ENCODE measurements around the gene EPO.

Gene EPO

DNA sequence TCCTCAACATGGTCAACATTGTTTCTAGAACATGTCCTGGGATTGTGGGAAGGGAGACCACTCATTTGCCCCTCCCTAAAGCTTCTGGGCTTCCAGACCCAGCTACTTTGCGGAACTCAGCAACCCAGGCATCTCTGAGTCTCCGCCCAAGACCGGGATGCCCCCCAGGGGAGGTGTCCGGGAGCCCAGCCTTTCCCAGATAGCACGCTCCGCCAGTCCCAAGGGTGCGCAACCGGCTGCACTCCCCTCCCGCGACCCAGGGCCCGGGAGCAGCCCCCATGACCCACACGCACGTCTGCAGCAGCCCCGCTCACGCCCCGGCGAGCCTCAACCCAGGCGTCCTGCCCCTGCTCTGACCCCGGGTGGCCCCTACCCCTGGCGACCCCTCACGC is at the start of gene EPO:
TSS of gene EPO (plus strand) at position 190 of the 392 bp plus-strand sequence. CDS start 513 bp downstream, outside the sequence.
- no peak within 1 kb of the TSS for H3K27ac Mint-ChIP-seq
- DNase-seq (ENCODE audit: low spot score in 2 of 2) (no peak), ATAC-seq (no peak)
- peaks cover 4% of the 10 kb centered on the region for H3K36me3 Mint-ChIP-seq
- no peaks in the 10 kb centered on the region for H3K4me1 Mint-ChIP-seq
- no peak within 1 kb of the TSS for H3K4me3 Mint-ChIP-seq
- no peaks in the 10 kb centered on the region for H3K9me3 Mint-ChIP-seq

DNA sequence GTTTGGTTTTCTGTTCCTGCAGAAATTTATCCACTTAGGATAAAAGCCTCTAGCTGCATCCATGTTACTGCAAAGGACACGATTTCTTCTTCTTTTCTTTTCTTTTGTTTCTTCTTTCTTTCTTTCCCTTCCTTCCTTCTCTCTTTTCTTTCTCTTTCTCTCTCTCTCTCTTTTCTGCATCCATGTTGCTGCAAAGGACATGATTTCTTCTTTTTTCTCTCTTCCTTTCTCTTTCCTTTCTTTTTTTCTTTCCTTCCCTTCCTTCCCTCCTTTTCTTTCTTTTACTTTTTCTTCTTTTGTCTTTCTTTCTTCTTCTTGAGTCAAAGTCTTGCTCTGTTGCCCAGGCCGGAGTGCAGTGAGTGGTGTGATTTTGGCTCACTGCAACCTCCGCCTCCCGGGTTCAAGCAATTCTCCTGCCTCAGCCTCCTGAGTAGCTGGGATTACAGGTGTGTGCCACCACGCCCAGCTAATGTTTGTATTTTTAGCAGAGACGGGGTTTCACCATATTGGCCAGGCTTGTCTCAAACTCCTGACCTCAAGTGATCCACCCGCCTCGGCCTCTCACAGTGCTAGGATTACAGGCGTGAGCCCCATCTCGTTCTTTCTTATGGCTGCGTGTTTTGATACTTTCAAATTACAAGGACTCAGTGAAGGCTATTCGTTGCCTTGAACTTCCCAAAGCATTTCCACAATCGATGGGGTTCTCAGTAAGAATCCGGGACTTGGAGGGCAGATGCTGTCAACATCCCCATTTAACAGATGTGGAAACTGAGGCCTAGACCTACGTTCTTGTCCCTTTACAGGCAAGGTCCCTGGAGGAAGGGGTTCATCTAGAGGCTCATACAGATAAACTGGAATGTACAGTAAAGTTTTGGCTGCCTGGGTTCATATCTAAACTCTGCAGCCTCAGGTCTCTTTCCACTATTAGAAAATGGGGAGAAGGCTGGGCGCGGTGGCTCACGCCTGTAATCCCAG is 48.6 kb upstream of the EPO start:
- no peaks in the 10 kb centered on the region for H3K9me3 Mint-ChIP-seq
- no peak for ATAC-seq
- no peak overlapping the region for H3K27ac Mint-ChIP-seq
- H3K4me3 Mint-ChIP-seq, result peak overlapping the region; percentile 98
- peaks cover 12% of the 10 kb centered on the region for H3K4me1 Mint-ChIP-seq
- no peak for DNase-seq (ENCODE audit: low spot score in 2 of 2)
- peaks cover 37% of the 10 kb centered on the region for H3K36me3 Mint-ChIP-seq

DNA sequence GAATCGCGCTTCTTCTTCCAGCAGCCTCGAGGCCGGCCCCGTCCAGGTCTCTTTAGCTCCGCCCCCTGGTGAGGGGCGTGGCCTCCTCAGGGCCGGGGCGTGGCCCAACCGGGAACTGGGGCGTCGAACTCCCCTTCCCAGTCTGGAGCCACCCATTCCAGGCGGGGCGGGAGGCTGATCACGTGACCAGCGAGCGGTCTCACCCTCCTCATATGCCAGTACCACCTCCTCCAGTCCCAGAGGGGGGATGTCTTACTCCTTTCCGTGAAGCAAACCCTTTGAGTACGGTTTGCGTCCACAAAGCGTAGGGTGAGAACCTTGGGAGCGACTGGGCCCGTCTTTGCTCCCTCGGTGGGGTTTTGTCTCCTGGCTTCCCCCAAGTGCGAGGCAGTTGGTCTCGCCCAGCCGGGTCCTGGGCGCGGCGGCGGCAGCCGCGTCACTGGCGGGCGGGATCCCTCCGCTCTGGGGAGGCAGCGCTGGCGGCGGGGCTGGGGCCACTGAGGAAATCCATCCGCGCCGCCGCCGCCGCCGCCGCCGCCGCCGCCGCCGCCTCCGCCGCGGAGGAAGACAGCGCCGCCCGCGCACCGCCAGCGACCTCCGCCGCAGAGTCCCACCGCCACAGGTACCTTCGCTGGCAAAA is 46.8 kb upstream of the EPO start, which contains the start of gene GNB2:
TSS of gene GNB2 (plus strand) at position 439 of the 640 bp plus-strand sequence. CDS start 2,526 bp downstream, outside the sequence.
- peak within 1 kb of the TSS; percentile 98 for H3K4me3 Mint-ChIP-seq
- no peaks in the 10 kb centered on the region for H3K9me3 Mint-ChIP-seq
- ATAC-seq (peak; percentile 82), DNase-seq (ENCODE audit: low spot score in 2 of 2) (peak; percentile 100)
- peak within 1 kb of the TSS; percentile 98 for H3K27ac Mint-ChIP-seq
- peaks cover 23% of the 10 kb centered on the region for H3K4me1 Mint-ChIP-seq
- H3K36me3 Mint-ChIP-seq, result peaks cover 55% of the 10 kb centered on the region

DNA sequence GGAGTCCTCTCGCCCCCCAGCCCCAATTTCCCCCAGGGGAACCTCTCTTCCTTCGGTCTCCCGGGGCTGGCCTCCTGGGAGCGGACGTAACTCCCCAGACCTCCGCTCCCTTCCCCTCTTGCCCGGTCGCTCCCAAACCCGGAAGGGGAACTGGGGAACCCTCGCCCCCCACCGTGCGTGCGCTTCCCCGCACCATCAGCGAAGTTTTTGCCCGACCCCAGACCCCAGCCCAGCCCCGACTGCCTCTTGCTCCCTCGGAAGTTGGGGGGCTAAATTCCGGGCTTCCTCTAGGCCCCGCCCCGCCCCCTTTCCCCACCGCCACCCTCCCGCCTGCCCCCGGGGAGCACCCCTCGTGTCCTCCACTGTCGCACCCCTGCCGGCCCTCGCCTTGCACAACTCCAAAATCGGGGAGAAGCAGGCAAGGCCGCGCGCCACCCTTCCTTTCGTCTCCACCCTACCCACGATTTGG is 46.3 kb upstream of the EPO start:
- Mint-ChIP-seq H3K27ac (peak overlapping the region; percentile 98), H3K9me3 (no peaks in the 10 kb centered on the region), H3K36me3 (peaks cover 60% of the 10 kb centered on the region), H3K4me3 (peak overlapping the region; percentile 98), H3K4me1 (peaks cover 25% of the 10 kb centered on the region)
- peak in 1 of 2 donors; percentile 81 for DNase-seq (ENCODE audit: low spot score in 2 of 2)
- no peak for ATAC-seq

DNA sequence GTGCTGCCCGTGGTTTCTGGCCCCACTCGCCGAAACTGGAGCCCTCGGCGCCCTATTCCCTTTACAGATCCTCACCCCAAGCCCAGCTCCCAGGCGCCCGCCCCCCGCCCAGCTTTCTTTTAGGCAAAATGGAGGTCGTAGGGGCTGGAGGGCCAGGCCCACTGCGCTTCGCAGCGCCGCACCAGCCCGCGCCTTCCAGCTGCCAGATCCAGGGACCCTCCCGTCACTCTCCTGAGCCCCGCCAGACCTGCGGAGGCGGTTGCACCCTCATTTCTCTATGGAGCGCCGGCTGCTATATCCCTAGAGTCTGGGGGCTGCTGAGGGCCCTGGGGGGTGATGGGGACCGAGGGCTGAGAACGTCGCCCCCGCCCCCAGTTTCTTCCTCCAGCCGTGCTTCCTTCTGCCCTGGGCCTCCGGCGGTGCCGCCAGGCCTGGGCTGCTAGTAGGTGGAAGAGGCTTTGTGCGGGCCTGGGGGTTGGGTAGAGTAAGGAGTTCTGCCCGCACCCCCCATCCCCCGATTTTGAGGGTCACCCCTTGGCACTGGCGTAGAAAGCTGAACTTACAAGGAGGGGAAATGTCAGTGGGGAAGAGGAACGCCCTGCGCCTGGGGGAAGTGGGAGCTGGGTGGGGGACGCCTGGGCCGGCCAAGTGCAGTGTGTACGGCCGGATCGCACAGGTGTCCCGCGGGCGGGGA is 45.7 kb upstream of the EPO start:
- ATAC-seq (no peak), DNase-seq (ENCODE audit: low spot score in 2 of 2) (peak in 1 of 2 donors; percentile 71)
- no peaks in the 10 kb centered on the region for H3K9me3 Mint-ChIP-seq
- peak overlapping the region; percentile 98 for H3K27ac Mint-ChIP-seq
- H3K4me1 Mint-ChIP-seq, result peaks cover 31% of the 10 kb centered on the region
- H3K4me3 Mint-ChIP-seq, result peak overlapping the region; percentile 98
- peaks cover 66% of the 10 kb centered on the region for H3K36me3 Mint-ChIP-seq

DNA sequence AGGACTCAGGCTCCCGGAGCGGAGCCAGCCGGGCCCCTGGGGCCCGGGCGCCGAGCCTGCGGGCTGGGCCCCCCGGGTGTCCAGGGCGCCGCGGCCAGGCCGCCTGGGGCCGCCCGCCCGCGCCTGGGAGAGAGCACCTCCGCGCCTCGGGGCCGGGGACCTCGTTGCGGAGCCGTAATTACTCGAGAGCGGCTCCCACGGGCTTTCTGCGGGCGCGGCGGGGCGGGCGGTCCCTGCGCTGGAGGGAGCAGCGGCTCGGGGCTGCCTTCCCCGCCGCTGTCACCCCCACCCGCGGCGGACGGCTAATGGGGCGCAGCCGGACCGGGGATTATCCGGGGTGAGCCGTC is 45.2 kb upstream of the EPO start:
- peak overlapping the region; percentile 98 for H3K27ac Mint-ChIP-seq
- H3K4me3 Mint-ChIP-seq, result peak overlapping the region; percentile 98
- H3K36me3 Mint-ChIP-seq, result peaks cover 71% of the 10 kb centered on the region
- peaks cover 36% of the 10 kb centered on the region for H3K4me1 Mint-ChIP-seq
- H3K9me3 Mint-ChIP-seq, result no peaks in the 10 kb centered on the region
- ATAC-seq (no peak), DNase-seq (ENCODE audit: low spot score in 2 of 2) (no peak)

DNA sequence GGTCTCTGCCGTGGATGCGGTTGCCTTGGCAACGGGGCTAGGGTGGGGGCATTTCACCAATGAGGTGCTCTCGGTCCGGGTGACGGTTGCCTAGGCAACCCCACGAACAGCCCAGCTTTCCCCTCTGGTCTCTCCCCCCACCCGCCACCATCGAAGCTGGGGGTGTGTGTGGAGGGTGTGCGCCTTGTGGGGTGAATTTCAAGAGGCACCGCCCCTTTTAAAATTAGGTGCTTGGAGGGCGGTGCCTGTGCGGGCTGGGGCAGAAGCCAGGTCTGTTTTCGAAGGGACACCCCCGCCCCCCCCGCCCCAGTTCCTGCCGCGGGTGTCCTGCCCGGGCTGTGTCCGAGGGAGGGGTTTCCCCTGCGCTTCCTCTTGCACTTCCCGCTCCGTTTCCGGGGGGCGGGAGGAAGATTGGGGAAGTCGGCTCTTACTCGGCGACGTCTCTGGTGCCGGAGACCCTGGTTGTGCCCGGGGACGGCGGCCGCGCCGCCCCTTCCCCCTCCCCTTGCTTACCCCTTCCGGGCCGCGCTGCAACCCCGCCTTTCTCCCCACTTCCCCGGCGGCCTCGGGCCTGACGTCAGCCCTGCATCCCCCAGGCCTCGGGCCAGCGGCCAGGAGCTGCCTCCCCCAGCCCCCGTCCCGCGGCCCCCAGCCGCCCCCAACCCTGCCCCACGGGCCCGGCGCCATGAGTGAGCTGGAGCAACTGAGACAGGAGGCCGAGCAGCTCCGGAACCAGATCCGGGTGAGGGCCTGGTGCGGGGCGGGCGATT is 44.5 kb upstream of the EPO start:
- H3K27ac Mint-ChIP-seq, result peak overlapping the region; percentile 75
- DNase-seq (ENCODE audit: low spot score in 2 of 2), result peak; percentile 56 to 89
- ATAC-seq, result peak; percentile 59
- H3K4me3 Mint-ChIP-seq, result peak overlapping the region; percentile 98
- no peaks in the 10 kb centered on the region for H3K9me3 Mint-ChIP-seq
- peaks cover 41% of the 10 kb centered on the region for H3K4me1 Mint-ChIP-seq
- H3K36me3 Mint-ChIP-seq, result peaks cover 78% of the 10 kb centered on the region

DNA sequence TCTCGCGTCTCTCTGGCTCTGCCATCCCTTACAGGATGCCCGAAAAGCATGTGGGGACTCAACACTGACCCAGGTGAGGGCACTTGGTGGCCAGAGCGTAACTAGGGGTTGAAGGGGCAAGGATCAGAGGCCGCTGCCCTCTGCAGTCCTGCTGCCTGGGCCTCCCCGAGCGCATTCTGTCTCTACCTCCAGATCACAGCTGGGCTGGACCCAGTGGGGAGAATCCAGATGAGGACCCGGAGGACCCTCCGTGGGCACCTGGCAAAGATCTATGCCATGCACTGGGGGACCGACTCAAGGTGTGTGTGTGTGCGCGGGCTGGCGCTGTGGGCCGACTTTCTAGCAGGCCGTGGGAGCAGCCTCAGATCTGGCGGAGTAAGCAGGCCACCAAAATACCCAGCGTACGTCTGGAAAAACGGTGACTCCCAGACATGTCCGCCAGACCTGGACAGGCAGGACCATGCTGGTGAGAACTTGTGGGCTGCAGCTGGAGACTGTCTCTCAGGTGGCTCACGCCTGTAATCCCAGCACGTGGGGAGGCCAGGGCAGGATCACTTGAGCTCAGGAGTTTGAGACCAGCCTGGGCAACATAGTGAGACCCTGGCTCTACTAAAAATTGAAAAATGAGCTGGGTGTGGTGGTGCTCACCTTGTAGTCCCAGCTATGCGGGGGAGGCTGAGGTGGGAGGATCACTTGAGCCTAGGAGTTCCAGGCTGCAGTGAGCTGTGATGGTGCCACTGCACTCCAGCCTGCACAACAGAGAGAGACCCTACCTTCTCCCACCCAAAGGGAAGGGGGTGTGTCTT is 43.6 kb upstream of the EPO start:
- DNase-seq (ENCODE audit: low spot score in 2 of 2) (peak in 1 of 2 donors; percentile 58), ATAC-seq (no peak)
- no peaks in the 10 kb centered on the region for H3K9me3 Mint-ChIP-seq
- H3K4me1 Mint-ChIP-seq, result peaks cover 45% of the 10 kb centered on the region
- peak overlapping the region; percentile 75 for H3K27ac Mint-ChIP-seq
- H3K4me3 Mint-ChIP-seq, result peak overlapping the region; percentile 98
- peaks cover 88% of the 10 kb centered on the region for H3K36me3 Mint-ChIP-seq

DNA sequence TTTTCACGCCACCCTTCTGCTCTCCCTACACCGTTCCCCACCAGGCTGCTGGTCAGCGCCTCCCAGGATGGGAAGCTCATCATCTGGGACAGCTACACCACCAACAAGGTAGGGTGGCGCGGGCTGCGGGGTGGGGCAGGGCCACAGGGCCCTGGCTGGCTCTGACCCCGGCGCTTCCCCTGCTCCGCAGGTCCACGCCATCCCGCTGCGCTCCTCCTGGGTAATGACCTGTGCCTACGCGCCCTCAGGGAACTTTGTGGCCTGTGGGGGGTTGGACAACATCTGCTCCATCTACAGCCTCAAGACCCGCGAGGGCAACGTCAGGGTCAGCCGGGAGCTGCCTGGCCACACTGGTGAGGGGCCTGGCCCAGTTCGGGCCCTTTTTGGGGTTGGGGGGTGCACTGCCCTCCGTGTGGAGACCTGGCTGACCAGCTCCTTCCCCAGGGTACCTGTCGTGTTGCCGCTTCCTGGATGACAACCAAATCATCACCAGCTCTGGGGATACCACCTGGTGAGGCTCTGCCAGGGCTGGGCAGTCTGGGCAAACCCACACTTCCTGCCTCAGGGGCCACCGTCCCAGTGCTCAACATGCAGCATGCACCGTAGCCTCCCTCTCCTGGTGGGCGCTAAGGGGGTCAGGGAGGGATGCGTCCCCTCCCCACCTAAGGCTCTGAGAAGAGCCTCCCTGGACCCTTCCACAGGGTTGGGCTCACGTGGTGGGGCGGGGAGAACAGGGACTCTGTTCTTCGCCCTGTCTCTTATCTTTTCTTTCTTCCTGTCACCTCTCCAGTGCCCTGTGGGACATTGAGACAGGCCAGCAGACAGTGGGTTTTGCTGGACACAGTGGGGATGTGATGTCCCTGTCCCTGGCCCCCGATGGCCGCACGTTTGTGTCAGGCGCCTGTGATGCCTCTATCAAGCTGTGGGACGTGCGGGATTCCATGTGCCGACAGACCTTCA is 42.7 kb upstream of the EPO start:
- DNase-seq (ENCODE audit: low spot score in 2 of 2), result peak in 1 of 2 donors; percentile 54
- no peaks in the 10 kb centered on the region for H3K9me3 Mint-ChIP-seq
- H3K4me3 Mint-ChIP-seq, result peak overlapping the region; percentile 44
- ATAC-seq, result no peak
- peaks cover 48% of the 10 kb centered on the region for H3K4me1 Mint-ChIP-seq
- peak overlapping the region; percentile 86 for H3K27ac Mint-ChIP-seq
- peaks cover 97% of the 10 kb centered on the region for H3K36me3 Mint-ChIP-seq

DNA sequence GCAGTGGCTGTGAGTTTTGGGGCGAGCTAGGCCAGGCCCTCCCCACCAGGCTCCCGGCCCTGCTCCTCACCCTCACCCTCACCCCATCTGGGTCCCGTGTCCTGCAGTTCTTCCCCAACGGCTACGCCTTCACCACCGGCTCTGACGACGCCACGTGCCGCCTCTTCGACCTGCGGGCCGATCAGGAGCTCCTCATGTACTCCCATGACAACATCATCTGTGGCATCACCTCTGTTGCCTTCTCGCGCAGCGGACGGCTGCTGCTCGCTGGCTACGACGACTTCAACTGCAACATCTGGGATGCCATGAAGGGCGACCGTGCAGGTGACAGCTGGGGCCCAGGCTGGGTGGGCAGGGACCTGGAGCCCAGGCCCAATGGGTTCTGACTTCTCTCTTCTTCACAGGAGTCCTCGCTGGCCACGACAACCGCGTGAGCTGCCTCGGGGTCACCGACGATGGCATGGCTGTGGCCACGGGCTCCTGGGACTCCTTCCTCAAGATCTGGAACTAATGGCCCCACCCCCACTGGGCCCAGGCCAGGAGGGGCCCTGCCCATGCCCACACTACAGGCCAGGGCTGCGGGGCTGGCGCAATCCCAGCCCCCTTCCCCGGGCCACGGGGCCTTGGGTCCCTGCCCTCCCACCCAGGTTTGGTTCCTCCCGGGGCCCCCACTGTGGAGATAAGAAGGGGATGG is 41.8 kb upstream of the EPO start:
- Mint-ChIP-seq H3K36me3 (peaks cover 96% of the 10 kb centered on the region), H3K9me3 (no peaks in the 10 kb centered on the region), H3K27ac (peak overlapping the region; percentile 86), H3K4me3 (peak overlapping the region; percentile 44), H3K4me1 (peaks cover 46% of the 10 kb centered on the region)
- no peak for ATAC-seq
- no peak for DNase-seq (ENCODE audit: low spot score in 2 of 2)

DNA sequence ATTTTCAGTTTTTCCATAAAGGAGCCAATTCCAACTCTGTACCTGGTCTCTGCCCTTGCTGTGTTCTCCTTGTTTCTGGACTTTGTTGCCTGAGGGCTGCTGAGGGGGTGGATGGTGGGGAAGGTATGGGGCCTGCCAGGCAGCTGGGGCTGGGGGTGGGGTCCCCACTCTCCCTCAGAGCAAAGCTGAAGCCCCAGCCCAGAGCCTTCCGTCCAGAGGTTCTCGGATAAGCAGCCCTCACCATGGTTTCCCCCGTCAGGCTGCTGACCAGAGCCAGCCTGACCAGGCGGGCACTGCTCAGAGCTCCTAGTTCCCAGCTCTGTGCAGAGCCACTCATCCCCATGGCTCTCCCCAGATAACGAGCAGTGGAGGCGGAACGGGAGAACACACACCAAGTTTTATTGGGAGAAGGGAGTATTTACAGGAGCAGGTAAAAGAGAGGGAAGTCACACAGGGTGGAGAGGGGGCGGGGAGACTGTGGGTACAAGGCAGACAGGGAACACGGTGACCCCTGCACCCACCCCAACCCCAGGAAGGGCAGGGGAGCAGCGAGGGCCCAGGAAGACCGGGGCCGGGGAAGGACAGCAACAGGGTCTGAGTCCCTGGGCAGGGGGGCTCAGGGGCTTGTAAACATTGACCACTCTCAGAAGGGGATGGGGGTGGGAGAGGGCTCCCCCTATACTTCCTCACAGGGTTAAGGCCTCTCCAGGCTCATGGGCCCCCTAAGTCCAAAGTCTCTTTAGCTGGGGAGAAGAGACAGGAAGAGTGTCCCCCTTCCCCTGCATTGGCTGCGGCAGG is 40.9 kb upstream of the EPO start:
- peak overlapping the region; percentile 78 for H3K27ac Mint-ChIP-seq

More for the DNA sequence above, 40.9 kb upstream of the EPO start:
- no peak for ATAC-seq
- Mint-ChIP-seq H3K9me3 (no peaks in the 10 kb centered on the region), H3K36me3 (peaks cover 90% of the 10 kb centered on the region), H3K4me1 (peaks cover 47% of the 10 kb centered on the region), H3K4me3 (no peak overlapping the region)
- no peak for DNase-seq (ENCODE audit: low spot score in 2 of 2)

All from stimulated activated effector memory CD8-positive, alpha-beta T cell treated with anti-CD3 and anti-CD28 coated beads, Interleukin-12 subunit alpha, Interleukin-12 subunit beta, amount 100 ng/mL, for 72 hours (primary cell).